RWPE1 (cell line): ENCODE results near the gene PPP1R12C.

Experiments
- CTCF ChIA-PET: fragments of 350-600 bp; sonication (Branson Sonifier 250); formaldehyde crosslinking; extraction: SDS; loops from one replicate; lab custom pipeline; 2021; lab: Yijun Ruan, JAX
- POLR2A ChIA-PET: fragments of 400-600 bp; formaldehyde crosslinking; extraction: SDS; loops from one replicate; lab custom pipeline; 2020; ENCODE audit warnings: antibody characterized with exemption; ENCODE audit not compliant: low non-redundant PET; lab: Yijun Ruan, JAX
- DNase-seq: peaks from one replicate; pipeline ENCODE4 v3.0.0; 2012; ENCODE audit warnings: low spot score
- H3K27ac ChIP-seq: fragments of 450-650 bp; 2 replicates; pipeline ENCODE4 v1.5.1; 2017
- CTCF ChIP-seq: fragments of 450-650 bp; conservative IDR thresholded peaks from 2 replicates; pipeline ENCODE4 v1.5.1; 2017; ENCODE audit warnings: low read depth, mild to moderate bottlenecking

PPP1R12C gene

GRCh38 chr19:55091955-55092354 is 25.5 kb downstream of the PPP1R12C start:
- ChIA-PET POLR2A (no interaction called here), CTCF (no interaction called here)
- no peak for TF ChIP-seq CTCF
- no peak for DNase-seq
- H3K27ac ChIP-seq, result no peak overlapping the region

DNA sequence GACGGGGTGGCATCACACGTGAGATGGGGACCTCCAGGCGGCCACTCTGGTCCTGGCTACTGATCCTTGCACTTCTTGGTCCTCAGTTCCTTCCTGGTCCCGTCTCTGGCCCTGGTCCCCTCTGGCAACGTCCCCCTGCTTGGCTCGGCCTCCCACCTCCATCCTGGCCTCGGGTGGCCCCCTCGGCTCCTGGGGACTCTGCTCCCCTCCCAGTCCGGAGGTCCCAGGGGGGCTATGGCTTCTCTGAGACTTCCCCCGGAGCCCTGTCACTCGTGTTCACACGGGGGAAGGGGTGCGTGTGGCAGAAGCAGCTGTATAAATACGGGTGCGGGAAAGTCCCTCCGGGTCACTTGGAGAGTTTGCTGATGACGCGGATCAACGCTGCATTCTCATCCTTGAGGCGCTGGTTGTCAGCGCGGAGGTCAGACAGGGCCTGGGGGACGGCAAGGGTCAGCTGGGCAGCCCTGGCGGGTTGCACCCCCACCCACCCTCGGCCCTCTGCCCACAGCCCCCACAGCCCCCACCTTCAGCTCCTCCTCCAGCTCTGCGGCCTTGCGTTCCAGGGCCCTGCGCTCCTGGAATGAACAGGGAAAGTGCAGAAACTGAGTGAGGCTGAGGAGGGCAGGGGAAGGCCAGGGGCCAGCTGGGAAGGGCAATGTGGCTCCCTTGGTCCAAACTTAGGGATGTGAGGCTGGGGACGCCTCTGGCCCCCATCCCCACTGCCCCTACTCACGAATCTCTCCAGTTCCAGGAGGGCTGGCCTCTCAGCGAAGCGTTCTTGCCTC is 26.1 kb downstream of the PPP1R12C start:
- no peak for DNase-seq
- POLR2A ChIA-PET, result no interaction called here
- no peak for TF ChIP-seq CTCF
- CTCF ChIA-PET, result interaction anchor here (0.5 to 0.6 kb wide), 2 partner anchors 20 to 610 kb away, joined by 3 read pairs; no protein-coding TSS in a partner anchor
- H3K27ac ChIP-seq, result peak overlapping the region; percentile 11; the same call in 1 of the 2 replicates

DNA sequence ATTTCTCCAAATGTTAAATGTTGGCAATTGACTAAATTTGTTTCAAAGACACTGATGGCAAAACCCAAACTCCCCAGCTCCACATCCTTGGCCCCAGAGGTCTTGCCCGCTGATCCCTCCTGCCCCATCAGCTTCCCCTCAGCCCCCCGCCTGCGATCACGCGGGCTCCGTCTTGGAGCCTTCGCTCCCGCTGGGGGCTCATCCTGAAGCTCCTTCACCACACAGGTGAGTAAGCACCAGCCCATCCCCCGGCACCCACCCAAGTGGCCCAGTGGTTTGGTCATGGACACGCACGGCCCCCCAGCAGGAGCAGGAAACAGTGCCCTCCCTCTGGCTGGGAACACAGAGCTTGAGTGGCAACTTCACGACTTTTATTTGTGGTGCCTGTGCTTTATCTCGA is 26.9 kb downstream of the PPP1R12C start:
- CTCF ChIA-PET, result interaction anchor here (0.5 to 0.8 kb wide), 2 partner anchors 21 to 293 kb away, joined by 3 read pairs; partner anchors contain the start of gene TMEM238
- POLR2A ChIA-PET, result no interaction called here
- TF ChIP-seq CTCF, result no peak
- H3K27ac ChIP-seq, result peak overlapping the region; percentile 11
- no peak for DNase-seq

DNA sequence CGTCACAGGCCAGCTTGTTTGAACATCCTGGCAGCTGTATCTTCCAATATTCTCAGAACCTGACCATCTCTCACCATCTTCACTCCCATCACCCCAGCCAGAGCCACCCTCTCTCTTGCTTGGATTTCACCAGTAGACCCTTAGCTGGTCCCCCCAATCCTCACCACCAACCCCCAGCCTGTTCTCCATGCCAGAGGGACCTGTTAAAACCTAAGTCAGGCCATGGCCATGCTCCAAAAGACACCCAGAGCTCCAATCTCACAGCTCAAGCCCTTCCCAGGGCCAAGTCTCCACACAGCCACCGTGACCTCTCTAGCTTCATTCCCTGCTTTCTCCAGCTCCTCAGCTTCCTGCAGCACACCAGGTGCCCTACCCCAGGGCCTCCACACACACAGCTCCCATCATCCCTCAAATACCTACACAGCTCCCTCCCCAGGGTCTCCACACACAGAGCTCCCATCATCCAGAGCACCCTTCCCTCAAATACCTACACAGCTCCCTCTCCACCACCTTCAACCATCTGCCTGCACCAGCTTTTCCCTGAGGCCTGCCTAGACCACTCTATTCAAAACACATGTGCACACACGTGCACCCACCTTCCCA is 28.0 kb downstream of the PPP1R12C start:
- CTCF ChIA-PET, result interaction anchor here (0.5 to 1.4 kb wide), 7 partner anchors 14 to 755 kb away, joined by 3 to 10 read pairs (median 3); partner anchors contain the start of genes EPS8L1 and TMEM238
- POLR2A ChIA-PET, result interaction anchor here (0.6 to 0.8 kb wide), 3 partner anchors 9 to 57 kb away, joined by 3 read pairs; no protein-coding TSS in a partner anchor
- DNase-seq, result no peak
- peak overlapping the region; percentile 54 for H3K27ac ChIP-seq
- no peak for TF ChIP-seq CTCF

GRCh38 chr19:55088543-55089341 is 28.7 kb downstream of the PPP1R12C start:
- peak; percentile 69 for DNase-seq
- ChIA-PET POLR2A (interaction anchor here (0.6 to 0.8 kb wide), 2 partner anchors 9 to 58 kb away, joined by 3 read pairs; no protein-coding TSS in a partner anchor), CTCF (interaction anchor here (0.5 to 1.4 kb wide), 13 partner anchors 11 to 755 kb away, joined by 3 to 10 read pairs (median 3); partner anchors contain the start of gene EPS8L1)
- TF ChIP-seq CTCF, result peak; percentile 82
- H3K27ac ChIP-seq, result peak overlapping the region; percentile 54
